Thymus (tissue), 11 donors: ENCODE measurements around the gene B4GALT5. TPM values are rescaled to one million over a fixed set of nuclear protein-coding genes. Genes with fewer than 3 reads are reported as not detected.

Experiments used
- DNase-seq, 9 donors: peaks; one replicate each; pipeline ENCODE4 v3.0.0-alpha.2; 2013; ENCODE audit warnings: low spot score in 9 of 9, low read depth in 6 of 9, missing footprints in 1 of 9
- H3K27ac ChIP-seq, 2 donors: one replicate each; pipeline ENCODE4 v1.5.1; 2013; ENCODE audit warnings: control low read depth in 1 of 2, low read depth in 1 of 2, low read length in 1 of 2, mild to moderate bottlenecking in 1 of 2, moderate library complexity in 1 of 2
- H3K27me3 ChIP-seq, 2 donors: one replicate each; pipeline ENCODE4 v1.5.1; 2013; ENCODE audit warnings: low read length in 1 of 2; ENCODE audit not compliant: control insufficient read depth in 2 of 2, insufficient read depth in 1 of 2
- H3K36me3 ChIP-seq, 2 donors: one replicate each; pipeline ENCODE4 v1.5.1; 2013; ENCODE audit warnings: low read length in 1 of 2, mild to moderate bottlenecking in 1 of 2, moderate library complexity in 1 of 2; ENCODE audit not compliant: control insufficient read depth in 2 of 2, insufficient read depth in 2 of 2
- H3K4me1 ChIP-seq, 2 donors: one replicate each; pipeline ENCODE4 v1.5.1; 2013; ENCODE audit warnings: low read length in 2 of 2; ENCODE audit not compliant: control insufficient read depth in 2 of 2, insufficient read depth in 2 of 2
- H3K4me3 ChIP-seq, 2 donors: one replicate each; pipeline ENCODE4 v1.5.1; 2013; ENCODE audit warnings: low read length in 2 of 2, control low read depth in 1 of 2, mild to moderate bottlenecking in 1 of 2
- H3K9me3 ChIP-seq, 2 donors: one replicate each; pipeline ENCODE4 v1.5.1; 2013; ENCODE audit warnings: low read length in 1 of 2, mild to moderate bottlenecking in 1 of 2; ENCODE audit not compliant: control insufficient read depth in 2 of 2, insufficient read depth in 1 of 2
- WGBS: extraction: QIAGEN DNeasy Blood & Tissue Kit; methylation state at CpG from one replicate; pipeline ENCODE4 v1.1.7; 2013; 5-methylcytosine and 5-hydroxymethylcytosine counted together
- polyA plus RNA-seq: library from polyadenylated mRNA; stranded (reverse); fragments of 200-250 nt; gene quantifications from one replicate; pipeline ENCODE4 v1.2.3, GENCODE V29; 2013
- total RNA-seq: library from RNA; stranded (reverse); fragments of 120-200 nt; gene quantifications from one replicate; pipeline ENCODE4 v1.2.4, GENCODE V29; 2013
- donor health status: healthy.

B4GALT5 gene
- total and polyA plus RNA-seq, 2 donors: 6.8 to 10.9 TPM

DNA sequence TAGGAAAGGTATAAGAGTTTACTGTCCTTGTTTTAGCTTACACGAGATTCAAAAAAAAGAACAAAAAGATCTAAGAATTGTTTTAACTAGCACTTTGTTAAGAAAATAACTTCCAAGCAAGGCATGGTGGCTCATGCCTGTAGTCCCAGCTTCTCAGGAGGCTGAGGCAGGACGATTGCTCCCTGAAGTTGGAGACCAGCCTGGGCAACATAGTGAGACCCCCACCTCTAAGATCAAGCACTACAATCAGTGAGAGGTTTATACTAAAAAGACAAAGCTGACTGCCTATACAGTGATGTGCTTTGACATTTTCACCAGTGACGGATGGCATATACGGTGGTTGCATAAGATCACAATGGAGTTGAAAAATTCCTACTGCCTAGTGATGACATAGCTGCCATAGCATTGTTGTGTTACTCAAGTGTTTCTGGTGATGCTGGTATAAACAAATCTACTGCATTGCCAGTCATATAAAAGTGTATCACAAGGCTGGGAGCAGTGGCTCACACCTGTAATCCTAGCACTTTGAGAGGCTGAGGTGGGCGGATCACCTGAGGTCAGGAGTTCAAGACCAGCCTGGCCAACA is 68.6 kb downstream of the B4GALT5 start:
- 98% methylated on average over 5 of the region's 5 CpGs for WGBS
- Histone ChIP-seq H3K27me3 (no peaks in the 10 kb centered on the region), H3K36me3 (peaks cover 0 to 19% of the 10 kb centered on the region in 2 donors), H3K27ac (no peak overlapping the region), H3K4me1 (no peaks in the 10 kb centered on the region), H3K9me3 (no peaks in the 10 kb centered on the region), H3K4me3 (no peak overlapping the region)
- DNase-seq: no peak

DNA sequence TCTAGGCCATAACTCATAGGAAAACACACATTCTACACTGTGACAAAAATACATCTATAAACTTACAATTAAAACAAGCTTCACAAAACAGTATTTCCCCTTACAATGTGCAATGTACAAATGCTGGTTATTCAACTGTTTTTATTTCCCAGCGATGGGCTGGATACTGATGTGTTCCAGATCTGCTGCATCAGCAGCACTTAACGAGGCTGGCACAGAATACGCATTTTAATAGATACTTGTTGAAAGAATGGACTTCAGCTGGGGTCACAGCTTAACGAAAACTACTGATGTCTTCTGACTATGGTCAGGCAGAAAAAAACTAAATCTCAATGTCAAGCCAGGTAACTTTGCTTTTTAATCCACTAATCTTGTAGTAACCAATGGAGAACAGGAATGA is 70.9 kb downstream of the B4GALT5 start:
- H3K27me3 ChIP-seq: no peaks in the 10 kb centered on the region
- no peak overlapping the region for H3K4me3 ChIP-seq
- H3K9me3 ChIP-seq: no peaks in the 10 kb centered on the region
- 96% methylated on average over 4 of the region's 4 CpGs for WGBS
- no peak overlapping the region for H3K27ac ChIP-seq
- H3K36me3 ChIP-seq: peaks cover 0 to 22% of the 10 kb centered on the region in 2 donors
- no peak for DNase-seq
- no peaks in the 10 kb centered on the region for H3K4me1 ChIP-seq

DNA sequence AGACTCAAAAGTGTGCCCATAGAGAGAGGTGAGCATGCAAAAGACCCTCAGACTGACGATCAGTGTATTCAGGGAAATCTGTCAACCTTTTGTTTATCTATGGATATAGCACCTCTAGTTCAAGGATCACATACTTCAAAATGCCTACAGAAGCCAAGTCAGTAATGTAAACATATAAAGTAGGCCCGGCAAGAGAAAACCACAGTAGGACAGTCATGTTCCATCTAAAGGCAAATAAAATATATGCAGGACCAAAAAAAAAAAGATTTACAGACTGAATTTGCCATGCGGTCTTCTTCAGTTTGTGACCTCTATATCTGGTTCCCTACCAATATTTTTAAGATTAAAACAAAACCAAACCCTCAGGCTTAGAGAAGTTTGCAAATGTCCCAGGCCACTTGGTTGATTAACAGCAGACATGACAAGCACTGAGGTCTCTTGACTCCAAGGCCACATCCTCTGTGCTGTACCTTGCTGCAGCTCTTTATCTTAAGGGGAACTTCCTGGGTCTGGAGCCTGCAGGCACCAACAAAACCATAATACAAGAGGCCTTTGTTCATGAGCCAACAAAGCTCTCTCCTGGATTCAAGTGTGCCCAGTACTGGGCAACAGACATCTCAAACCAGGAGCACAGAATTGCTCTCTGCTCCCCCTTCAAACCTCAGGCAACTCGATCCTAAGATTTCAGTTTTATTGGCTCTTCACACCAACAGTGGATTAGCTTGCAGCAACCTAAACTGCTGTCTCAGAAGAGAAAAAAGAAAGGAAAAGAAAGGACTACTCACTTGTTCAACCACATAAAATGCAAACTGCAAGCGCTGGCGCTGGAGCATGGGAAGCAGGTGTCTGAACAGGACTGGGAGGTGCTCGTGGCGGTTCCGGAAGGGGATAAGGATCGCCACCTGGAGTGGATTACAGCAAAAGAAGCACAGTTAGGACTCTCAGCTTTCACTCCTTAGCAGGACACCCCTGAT is 71.7 kb downstream of the B4GALT5 start:
- peak in 1 of 9 donors; percentile 28 for DNase-seq
- peaks cover 0 to 25% of the 10 kb centered on the region in 2 donors for H3K36me3 ChIP-seq
- no peaks in the 10 kb centered on the region for H3K9me3 ChIP-seq
- H3K27ac ChIP-seq: no peak overlapping the region
- H3K4me1 ChIP-seq: no peaks in the 10 kb centered on the region
- WGBS: 96% methylated on average over 10 of the region's 10 CpGs
- H3K4me3 ChIP-seq: no peak overlapping the region
- no peaks in the 10 kb centered on the region for H3K27me3 ChIP-seq

DNA sequence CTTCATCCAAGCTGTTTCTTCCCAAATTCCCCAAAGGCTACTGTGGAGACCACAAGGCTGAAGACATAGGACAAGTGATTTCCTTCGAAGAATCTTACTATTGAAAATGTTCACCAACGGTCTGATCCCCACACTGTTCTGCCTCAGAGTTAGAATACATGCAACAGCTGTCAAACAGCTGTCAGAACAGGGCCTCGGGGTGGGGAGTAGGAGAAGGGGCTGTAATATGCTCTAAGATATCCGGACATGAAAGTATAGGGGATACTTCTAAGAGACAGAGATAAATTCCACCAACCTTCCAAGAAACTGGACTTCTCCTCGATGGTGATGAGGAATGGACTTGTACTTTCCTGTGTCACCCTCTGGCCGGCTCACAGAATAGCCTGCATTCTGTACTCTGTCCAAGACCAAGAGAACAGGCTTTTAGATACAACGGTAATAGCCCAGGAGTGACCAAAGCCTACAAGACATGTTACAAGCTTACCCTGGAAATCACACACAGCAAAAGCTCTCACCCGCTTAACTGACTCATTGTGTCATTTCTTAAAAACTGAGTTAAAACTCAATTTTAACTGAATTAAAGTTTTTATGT is 76.5 kb downstream of the B4GALT5 start:
- no peak for DNase-seq
- H3K27ac ChIP-seq: no peak overlapping the region

DNA sequence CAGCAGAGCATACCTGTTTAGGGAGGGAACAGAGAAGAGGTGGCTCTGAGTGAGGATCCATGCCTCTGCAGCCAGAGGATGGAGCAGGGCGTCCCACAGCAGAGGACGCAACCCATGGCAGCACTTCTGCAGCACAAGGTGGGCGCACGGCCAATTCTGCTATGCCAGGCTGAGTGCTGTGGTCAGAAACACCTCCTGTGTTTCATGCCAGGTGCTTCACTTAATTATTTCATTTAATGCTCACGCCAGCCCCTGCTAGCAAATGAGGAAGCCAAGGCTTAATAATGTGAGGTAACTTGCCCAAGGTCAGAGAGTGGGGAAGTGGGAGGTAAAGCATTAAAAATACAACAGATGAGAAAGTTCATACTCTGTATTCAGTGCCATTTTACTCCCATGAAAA is 77.2 kb downstream of the B4GALT5 start:
- Histone ChIP-seq H3K4me3 (no peak overlapping the region), H3K27ac (no peak overlapping the region)

More for the DNA sequence above, 76.5 kb downstream of the B4GALT5 start:
- WGBS: 96% methylated on average over 8 of the region's 8 CpGs
- Histone ChIP-seq H3K27me3 (no peaks in the 10 kb centered on the region), H3K36me3 (peaks cover 11 to 27% of the 10 kb centered on the region in 2 donors), H3K4me1 (peaks cover 0 to 9% of the 10 kb centered on the region in 2 donors), H3K9me3 (no peaks in the 10 kb centered on the region), H3K4me3 (no peak overlapping the region)

DNA sequence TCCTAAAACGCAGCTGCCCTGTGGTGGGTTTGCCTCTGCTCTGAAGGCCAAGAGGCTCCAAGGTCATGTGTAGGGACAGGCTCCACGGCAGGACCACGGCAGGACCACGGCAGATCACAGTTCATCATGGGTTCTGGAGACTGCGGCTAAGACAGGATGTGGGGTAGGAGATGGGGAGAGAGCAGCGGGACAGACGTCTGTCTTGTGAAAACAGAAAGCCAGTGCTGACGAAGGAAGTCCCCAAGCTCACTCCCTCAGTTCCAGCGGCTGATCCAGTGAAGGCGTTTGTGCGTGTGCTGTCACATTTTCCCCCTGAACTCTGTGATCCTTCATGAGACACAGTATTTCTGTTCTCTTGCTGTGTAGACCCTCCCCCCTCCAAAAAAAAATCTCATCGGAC is 77.8 kb downstream of the B4GALT5 start:
- peaks cover 0 to 10% of the 10 kb centered on the region in 2 donors for H3K4me1 ChIP-seq
- WGBS: 94% methylated on average over 12 of the region's 12 CpGs
- no peaks in the 10 kb centered on the region for H3K9me3 ChIP-seq
- no peak overlapping the region for H3K4me3 ChIP-seq
- no peak for DNase-seq
- no peaks in the 10 kb centered on the region for H3K27me3 ChIP-seq
- peaks cover 11 to 25% of the 10 kb centered on the region in 2 donors for H3K36me3 ChIP-seq
- no peak overlapping the region for H3K27ac ChIP-seq

More for the DNA sequence above, 77.2 kb downstream of the B4GALT5 start:
- Histone ChIP-seq H3K36me3 (peaks cover 11 to 25% of the 10 kb centered on the region in 2 donors), H3K9me3 (no peaks in the 10 kb centered on the region), H3K27me3 (no peaks in the 10 kb centered on the region), H3K4me1 (peaks cover 0 to 9% of the 10 kb centered on the region in 2 donors)
- DNase-seq: no peak
- WGBS: 93% methylated on average over 5 of the region's 5 CpGs

DNA sequence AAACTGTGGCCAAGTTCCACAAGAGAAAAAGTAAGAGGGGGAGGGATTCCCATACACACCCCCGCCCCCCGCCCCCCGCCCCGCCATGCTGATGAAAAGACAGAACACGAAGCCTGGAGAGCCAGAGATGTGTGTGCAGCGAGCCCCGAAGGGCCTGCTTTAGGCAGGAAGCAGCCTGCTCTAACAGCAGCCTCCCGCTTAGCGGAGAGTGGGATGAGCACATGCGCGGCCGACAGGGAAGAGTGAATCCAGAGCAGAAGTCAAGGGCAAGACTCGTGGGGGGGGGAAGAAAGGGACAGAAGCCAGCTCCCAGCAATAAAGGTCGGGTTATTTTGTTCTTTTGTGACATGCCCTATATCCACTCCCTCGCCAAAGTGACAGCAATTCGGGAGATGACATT is 78.5 kb downstream of the B4GALT5 start:
- Histone ChIP-seq H3K36me3 (peaks cover 11 to 20% of the 10 kb centered on the region in 2 donors), H3K9me3 (no peaks in the 10 kb centered on the region), H3K4me1 (peaks cover 0 to 10% of the 10 kb centered on the region in 2 donors), H3K27ac (no peak overlapping the region), H3K4me3 (no peak overlapping the region), H3K27me3 (no peaks in the 10 kb centered on the region)
- DNase-seq: no peak
- 93% methylated on average over 16 of the region's 16 CpGs for WGBS

DNA sequence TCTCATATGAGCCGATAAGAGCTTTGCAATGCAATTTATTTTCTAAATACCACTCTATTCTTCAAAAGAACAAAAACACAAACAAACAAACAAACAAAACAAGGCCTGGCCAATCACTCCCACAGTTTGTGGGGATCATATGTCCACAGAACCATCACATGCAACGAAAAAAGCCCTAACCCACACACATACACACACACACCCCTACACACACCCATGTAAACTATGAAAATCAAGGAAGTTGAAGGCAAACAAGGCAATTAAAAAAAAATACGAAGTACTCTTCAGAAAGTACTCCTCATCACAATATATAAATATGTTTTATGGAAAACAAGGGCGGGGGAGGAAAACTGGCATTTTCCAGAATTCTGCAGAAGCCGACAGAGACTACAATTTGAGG is 79.6 kb downstream of the B4GALT5 start:
- Histone ChIP-seq H3K27me3 (no peaks in the 10 kb centered on the region), H3K36me3 (peaks cover 11 to 16% of the 10 kb centered on the region in 2 donors), H3K27ac (no peak overlapping the region), H3K4me1 (peaks cover 0 to 10% of the 10 kb centered on the region in 2 donors), H3K9me3 (peaks cover 0 to 2% of the 10 kb centered on the region in 2 donors), H3K4me3 (no peak overlapping the region)
- 94% methylated on average over 5 of the region's 5 CpGs for WGBS
- no peak for DNase-seq

DNA sequence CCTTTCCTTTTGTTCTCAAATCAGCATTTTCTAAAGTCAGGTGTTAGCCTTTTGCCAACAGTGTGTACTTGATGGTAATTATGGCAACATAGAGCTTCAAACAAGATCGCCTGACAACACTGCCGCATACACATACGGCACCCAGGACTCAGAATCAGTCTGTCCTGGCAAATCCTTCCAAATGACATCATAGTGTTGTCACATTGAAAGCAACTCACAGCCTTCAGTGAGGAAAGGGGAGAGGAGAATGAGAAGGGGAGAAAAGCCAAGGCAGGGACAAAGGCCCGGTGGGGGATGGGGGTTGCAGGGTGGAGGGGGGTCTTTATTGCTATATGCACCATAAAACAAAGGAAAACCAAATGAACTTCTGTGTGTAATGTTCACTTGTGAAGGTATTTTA is 80.0 kb downstream of the B4GALT5 start:
- H3K27ac ChIP-seq: no peak overlapping the region
- H3K4me1 ChIP-seq: peaks cover 0 to 10% of the 10 kb centered on the region in 2 donors
- 83% methylated on average over 4 of the region's 4 CpGs for WGBS
- no peak for DNase-seq
- peaks cover 0 to 4% of the 10 kb centered on the region in 2 donors for H3K9me3 ChIP-seq
- no peak overlapping the region for H3K4me3 ChIP-seq
- H3K27me3 ChIP-seq: no peaks in the 10 kb centered on the region
- H3K36me3 ChIP-seq: peaks cover 11 to 16% of the 10 kb centered on the region in 2 donors
